Astrocyte of the spinal cord (primary cell): ENCODE results near the gene CCL28.

Experiments used
- DNase-seq: peaks from one replicate; pipeline ENCODE4 v3.0.0; 2011; ENCODE audit warnings: low read depth, low spot score
- H3K4me3 ChIP-seq: 2 replicates; pipeline ENCODE4 v1.5.1; 2011; ENCODE audit warnings: low read depth, mild to moderate bottlenecking, low read length, moderate library complexity
- CTCF ChIP-seq: IDR thresholded peaks from 2 replicates; pipeline ENCODE4 v1.5.1; 2012; ENCODE audit warnings: low read depth, mild to moderate bottlenecking, low read length, inconsistent platforms
- in situ Hi-C: cut with HindIII; loops from 2 replicates; pipeline ENCODE4 v1.10.0; 2017; ENCODE audit warnings: low sequenced_read_pairs

CCL28 gene

GRCh38 chr5:43390471-43390870 lies 21.7 kb downstream of the CCL28 start:
- in situ Hi-C loops: no loop called here
- DNase-seq: no peak
- no peak overlapping the region for H3K4me3 ChIP-seq
- no peak for TF ChIP-seq CTCF

GRCh38 chr5:43389679-43390329 lies 22.4 kb downstream of the CCL28 start:
- H3K4me3 ChIP-seq: no peak overlapping the region
- in situ Hi-C loops: no loop called here
- peak; percentile 90 for DNase-seq
- peak; percentile 87 for TF ChIP-seq CTCF

GRCh38 chr5:43386960-43387362 lies 25.2 kb downstream of the CCL28 start:
- in situ Hi-C loops: no loop called here
- no peak for DNase-seq
- no peak overlapping the region for H3K4me3 ChIP-seq
- no peak for TF ChIP-seq CTCF

- no peak overlapping the region for H3K4me3 ChIP-seq
- TF ChIP-seq CTCF: no peak
- in situ Hi-C loops: no loop called here
- no peak for DNase-seq
These were observed 35.6 kb downstream of the CCL28 start for GRCh38 chr5:43376496-43377140.

GRCh38 chr5:43371821-43372220 lies 40.4 kb downstream of the CCL28 start:
- TF ChIP-seq CTCF: no peak
- in situ Hi-C loops: no loop called here
- no peak overlapping the region for H3K4me3 ChIP-seq
- DNase-seq: no peak

GRCh38 chr5:43370352-43370751 lies 41.8 kb downstream of the CCL28 start:
- in situ Hi-C loops: no loop called here
- no peak overlapping the region for H3K4me3 ChIP-seq
- DNase-seq: no peak
- no peak for TF ChIP-seq CTCF
